ENCODE measurements around the gene DGKD.

DNA sequence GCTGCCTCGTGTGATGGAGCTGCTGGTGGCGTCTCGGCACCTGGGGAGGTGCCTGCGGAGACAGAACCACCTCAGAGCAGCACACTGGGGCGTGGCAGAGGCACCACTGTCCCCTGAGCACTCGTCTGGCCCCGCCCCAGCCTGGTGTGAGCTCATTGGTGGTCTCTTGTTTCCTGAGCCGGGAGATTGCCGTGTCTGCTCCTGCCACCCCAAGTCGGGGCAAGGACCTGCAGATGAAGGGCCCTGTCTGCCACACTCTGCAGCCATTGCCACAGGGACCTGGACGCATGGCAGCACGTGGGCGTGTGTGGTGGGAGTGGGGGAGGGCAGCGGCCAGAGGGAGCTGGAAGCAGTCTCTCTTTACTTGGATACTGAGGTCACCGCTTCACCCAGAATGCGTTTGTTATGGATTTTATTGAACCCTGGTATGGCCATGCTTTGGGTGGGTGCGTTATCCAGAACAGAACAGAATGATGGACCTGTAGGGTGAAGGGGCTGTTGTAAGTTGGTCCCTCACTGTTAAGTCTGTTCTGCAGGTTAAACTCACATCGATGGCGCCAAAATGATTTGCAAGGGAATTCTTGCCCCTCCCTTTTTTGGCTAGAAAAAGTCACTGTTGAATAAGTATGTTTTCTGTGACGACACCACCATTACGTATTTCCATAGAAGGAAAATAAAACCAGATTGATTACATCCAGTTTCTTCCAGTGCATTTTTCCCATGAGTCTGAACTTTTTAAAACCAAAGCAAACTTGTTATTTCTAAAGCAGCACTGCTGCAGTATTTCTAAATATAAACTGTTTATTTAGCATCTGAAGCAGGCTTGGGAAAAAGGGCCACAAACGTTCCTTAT is 120.2 kb downstream of the DGKD start:
- TF ChIP-seq EZH2 (IDR thresholded peaks at IDR 0.05; ENCODE audit: insufficient read depth, poor library complexity, severe bottlenecking) (no peak), EZH2phosphoT487 (IDR thresholded peaks at IDR 0.05; ENCODE audit: insufficient read depth, low read depth) (no peak)

Measured in GM23248 (cell line).